Gastrocnemius medialis (tissue), 4 donors: Measurements from ENCODE around the gene ZNF550. TPM values are rescaled to one million over a fixed set of nuclear protein-coding genes. Genes with fewer than 3 reads are reported as not detected.
A peak's percentile ranks its signal among the peaks of the same experiment; 100 is the strongest.

Source experiments
- ATAC-seq, 2 donors: fragments of 150-250 bp; one replicate each; pipeline ENCODE4 v1.9.1; 2016
- DNase-seq, 2 donors: peaks; one replicate each; pipeline ENCODE4 v3.0.0-alpha.2; 2019
- H3K27ac ChIP-seq, 4 donors: fragments of 200-600 bp; sonication (generic); 1 replicate in 1 of 4; 2 replicates in 3 of 4; pipeline ENCODE4 v1.5.1; 2016 to 2018; ENCODE audit warnings: mild to moderate bottlenecking in 2 of 4, moderate library complexity in 1 of 4
- H3K27me3 ChIP-seq, 3 donors: fragments of 200-600 bp; sonication (generic) in 2 of 3; 1 replicate in 1 of 3; 2 replicates in 2 of 3; pipeline versions ENCODE4 v1.5.1 to v1.6.0; 2016 to 2019; ENCODE audit warnings: mild to moderate bottlenecking in 1 of 3, moderate library complexity in 1 of 3
- H3K36me3 ChIP-seq, 2 donors: fragments of 200-600 bp; sonication (generic) in 1 of 2; one replicate each; pipeline ENCODE4 v1.5.1; 2017 to 2018
- H3K4me1 ChIP-seq, 2 donors: fragments of 200-600 bp; sonication (generic) in 1 of 2; one replicate each; pipeline ENCODE4 v1.5.1; 2016 to 2017; ENCODE audit warnings: mild to moderate bottlenecking in 2 of 2
- H3K4me3 ChIP-seq, 4 donors: fragments of 200-600 bp; sonication (generic) in 3 of 4; 1 replicate in 1 of 4; 2 replicates in 3 of 4; pipeline ENCODE4 v1.5.1; 2016 to 2019; ENCODE audit warnings: mild to moderate bottlenecking in 2 of 4
- H3K9me3 ChIP-seq, 3 donors: fragments of 200-600 bp; sonication (generic) in 2 of 3; 1 replicate in 1 of 3; 2 replicates in 2 of 3; pipeline ENCODE4 v1.5.1; 2016 to 2019
- CTCF ChIP-seq, 5 experiments: fragments of 450-650 bp in 3 of 5; fragments of 200-600 bp in 2 of 5; sonication (generic) in 2 of 5; IDR thresholded peaks in 4 of 5; conservative IDR thresholded peaks in 1 of 5; 1 replicate in 4 of 5; 2 replicates in 1 of 5; pipeline ENCODE4 v1.5.1; 2016 to 2019; ENCODE audit warnings: antibody characterized with exemption in 5 of 5, mild to moderate bottlenecking in 3 of 5, moderate library complexity in 3 of 5
- POLR2A ChIP-seq, 2 donors: fragments of 450-650 bp; IDR thresholded peaks; one replicate each; pipeline ENCODE4 v1.6.1; 2017; ENCODE audit warnings: antibody characterized with exemption in 2 of 2, mild to moderate bottlenecking in 2 of 2, moderate library complexity in 2 of 2
- in situ Hi-C, 4 donors: fragments of 200-750 bp; cut with MboI; loops; one replicate each; pipeline versions ENCODE4 v1.15.0 to v1.8.0; 2017; ENCODE audit warnings: low sequenced_read_pairs in 4 of 4
- intact Hi-C: fragments of 100-400 bp; cut with DNase I; formaldehyde crosslinking; loops from one replicate; pipeline ENCODE4 v1.15.1; 2023; ENCODE audit warnings: low total_unique reads
- total RNA-seq, 4 donors: library from RNA; depleted of rRNA; stranded (reverse); fragments of >200 nt; gene quantifications; one replicate each; pipeline versions ENCODE4 v1.1.0 to v1.2.3, GENCODE V29; 2016

The ZNF550 gene
- total RNA-seq, 4 donors from 2014 or later, result 0.87 to 9.1 (median 2.6) TPM

- Histone ChIP-seq H3K27me3 (no peaks in the 10 kb centered on the region), H3K9me3 (peaks cover 28 to 64% (median 29%) of the 10 kb centered on the region in 3 donors), H3K4me3 (no peak overlapping the region), H3K4me1 (peaks cover 0 to 2% of the 10 kb centered on the region in 2 donors), H3K27ac (no peak overlapping the region), H3K36me3 (peaks cover 12 to 68% of the 10 kb centered on the region in 2 donors)
- no peak for TF ChIP-seq POLR2A (IDR thresholded peaks at IDR 0.05)
- TF ChIP-seq CTCF (IDR thresholded peaks at IDR 0.05 in 4 of 5, conservative IDR thresholded peaks at IDR 0.05 in 1 of 5), result no peak
- DNase-seq (no peak), ATAC-seq (no peak)
- in situ Hi-C loops (no loop called here), intact Hi-C loops (no loop called here)
Observed at GRCh38 chr19:57572415-57572947, 12.8 kb upstream of the ZNF550 start.

- intact Hi-C loops (no loop called here), in situ Hi-C loops (no loop called here)
- ATAC-seq (no peak), DNase-seq (no peak)
- Histone ChIP-seq H3K4me1 (no peaks in the 10 kb centered on the region), H3K27ac (no peak overlapping the region), H3K4me3 (no peak overlapping the region), H3K36me3 (peaks cover 12 to 50% of the 10 kb centered on the region in 2 donors), H3K27me3 (no peaks in the 10 kb centered on the region), H3K9me3 (peaks cover 28 to 82% (median 41%) of the 10 kb centered on the region in 3 donors)
- TF ChIP-seq POLR2A (IDR thresholded peaks at IDR 0.05), result no peak
Observed at GRCh38 chr19:57570707-57571106, 11.0 kb upstream of the ZNF550 start.

GRCh38 chr19:57566396-57567265 is 7.0 kb upstream of the ZNF550 start:
- peak overlapping the region in 1 of 4 donors; percentile 8 for H3K4me3 ChIP-seq
- TF ChIP-seq CTCF (IDR thresholded peaks at IDR 0.05 in 4 of 5, conservative IDR thresholded peaks at IDR 0.05 in 1 of 5) (no peak), POLR2A (IDR thresholded peaks at IDR 0.05) (no peak)
- ATAC-seq, result no peak
- peaks cover 12 to 52% (median 22%) of the 10 kb centered on the region in 3 donors for H3K9me3 ChIP-seq
- in situ Hi-C loops, result no loop called here
- intact Hi-C loops, result no loop called here
- no peaks in the 10 kb centered on the region for H3K4me1 ChIP-seq
- no peak overlapping the region for H3K27ac ChIP-seq
- H3K27me3 ChIP-seq, result no peaks in the 10 kb centered on the region
- no peak for DNase-seq
- H3K36me3 ChIP-seq, result peaks cover 0 to 10% of the 10 kb centered on the region in 2 donors

- no peaks in the 10 kb centered on the region for H3K27me3 ChIP-seq
- H3K4me3 ChIP-seq, result no peak overlapping the region
- ATAC-seq (no peak), DNase-seq (no peak)
- peaks cover 9 to 14% of the 10 kb centered on the region in 2 donors for H3K4me1 ChIP-seq
- in situ Hi-C loops, result no loop called here
- H3K9me3 ChIP-seq, result peaks cover 0 to 36% (median 14%) of the 10 kb centered on the region in 3 donors
- TF ChIP-seq POLR2A (IDR thresholded peaks at IDR 0.05), result no peak
- intact Hi-C loops, result no loop called here
- H3K36me3 ChIP-seq, result no peaks in the 10 kb centered on the region
- no peak overlapping the region for H3K27ac ChIP-seq
Observed at GRCh38 chr19:57563547-57563946, 3.9 kb upstream of the ZNF550 start.

GRCh38 chr19:57560049-57560491 is 407 bp upstream of the ZNF550 start:
- peaks cover 0 to 1% (median 0%) of the 10 kb centered on the region in 3 donors for H3K9me3 ChIP-seq
- peak overlapping the region; percentile 82 to 96 (median 90) for H3K4me3 ChIP-seq
- intact Hi-C loops (no loop called here), in situ Hi-C loops (no loop called here)
- H3K27me3 ChIP-seq, result no peaks in the 10 kb centered on the region
- peaks cover 0 to 14% of the 10 kb centered on the region in 2 donors for H3K36me3 ChIP-seq
- H3K4me1 ChIP-seq, result peaks cover 16 to 26% of the 10 kb centered on the region in 2 donors
- peak overlapping the region; percentile 69 to 86 (median 74) for H3K27ac ChIP-seq
- ATAC-seq, result no peak
- TF ChIP-seq POLR2A (IDR thresholded peaks at IDR 0.05) (no peak), CTCF (IDR thresholded peaks at IDR 0.05 in 4 of 5, conservative IDR thresholded peaks at IDR 0.05 in 1 of 5) (no peak)
- DNase-seq, result peak in 1 of 2 donors; percentile 14
